K562 (cell line): ENCODE results near the gene PPP6R1. TPM values are rescaled to one million over a fixed set of nuclear protein-coding genes. Genes with fewer than 3 reads are reported as not detected.

ENCODE experiments used
- ARID2 ChIP-seq: fragments of 450-650 bp; IDR thresholded peaks from 2 replicates; pipeline ENCODE4 v1.6.1; 2017; ENCODE audit warnings: antibody characterized with exemption, mild to moderate bottlenecking
- E2F1 ChIP-seq: sonication (generic); formaldehyde crosslinking; IDR thresholded peaks from 2 replicates; pipeline ENCODE4 v1.8.1; 2023; ENCODE audit warnings: mild to moderate bottlenecking, missing genetic modification reagents, moderate library complexity
- HOXB6 ChIP-seq: fragments of 250-450 bp; sonication (Bioruptor Pico); IDR thresholded peaks from 2 replicates; pipeline ENCODE4 v1.5.1; 2022; ENCODE audit warnings: mild to moderate bottlenecking, borderline replicate concordance
- MIER1 ChIP-seq: fragments of 450-650 bp; IDR thresholded peaks from 2 replicates; pipeline ENCODE4 v1.6.1; 2016; ENCODE audit warnings: antibody characterized with exemption, mild to moderate bottlenecking, low read depth
- PCBP1 ChIP-seq: fragments of 200-400 bp; formaldehyde crosslinking; IDR thresholded peaks from 2 replicates; pipeline ENCODE4 v1.6.1; 2018; ENCODE audit warnings: mild to moderate bottlenecking, low read depth, low read length; ENCODE audit not compliant: poor library complexity, severe bottlenecking
- SIN3B ChIP-seq: fragments of 450-650 bp; IDR thresholded peaks from 2 replicates; pipeline ENCODE4 v1.6.1; 2017; ENCODE audit warnings: low read depth, mild to moderate bottlenecking, moderate library complexity
- SREBF1 ChIP-seq: fragments of 150-350 bp; IDR thresholded peaks from 2 replicates; pipeline ENCODE4 v1.6.1; 2014; ENCODE audit warnings: antibody characterized with exemption, low read depth, low read length, borderline replicate concordance
- TAF7 ChIP-seq: fragments of 450-650 bp; IDR thresholded peaks from 2 replicates; pipeline ENCODE4 v1.6.1; 2016; ENCODE audit warnings: missing genetic modification characterization, missing compliant biosample characterization
- TCFL5 ChIP-seq: fragments of 250-450 bp; sonication (Bioruptor Pico); conservative IDR thresholded peaks from 2 replicates; pipeline ENCODE4 v1.6.1; 2021; ENCODE audit warnings: mild to moderate bottlenecking, moderate library complexity, matching md5 sums
- ZBTB33 ChIP-seq: sonication (generic); formaldehyde crosslinking; IDR thresholded peaks from 2 replicates; pipeline ENCODE4 v1.8.1; 2023; ENCODE audit warnings: mild to moderate bottlenecking, missing genetic modification reagents
- ZBTB40 ChIP-seq, 2 experiments: fragments of 450-650 bp in 1 of 2; sonication (generic) in 1 of 2; formaldehyde crosslinking in 1 of 2; IDR thresholded peaks; 2 replicates each; pipeline versions ENCODE4 v1.7.1 to v1.9.0; 2016 to 2022; ENCODE audit warnings: inconsistent platforms in 1 of 2, mild to moderate bottlenecking in 1 of 2, missing genetic modification reagents in 1 of 2
- ZNF766 ChIP-seq: fragments of 200-800 bp; sonication (Bioruptor generic); conservative IDR thresholded peaks from 2 replicates; pipeline ENCODE4 v1.6.1; 2016; ENCODE audit warnings: missing genetic modification characterization, missing compliant biosample characterization
- polyA plus RNA-seq, 8 experiments: library from polyadenylated mRNA; depleted of rRNA in 4 of 8; stranded (reverse) in 5 of 8; unstranded in 3 of 8; fragments of >200 nt; fragmentation: Nextera tagmentation in 2 of 8; fragmentation: Illumina TruSeq in 1 of 8; extraction: Ambion mirVana in 2 of 8; extraction: Trizol in 1 of 8; gene quantifications; 2 replicates each; pipeline versions ENCODE4 v1.2.1 to v1.2.3, GENCODE V29; 2011 to 2014; ENCODE audit warnings: inconsistent platforms in 1 of 8, missing spikeins in 1 of 8
- total RNA-seq, 7 experiments: library from RNA; depleted of rRNA in 6 of 7; stranded (reverse); fragments of >200 nt in 6 of 7; fragmentation: Illumina TruSeq in 2 of 7; extraction: Trizol in 2 of 7; gene quantifications; 2 replicates each; pipeline versions ENCODE4 v1.2.1 to v1.2.3, GENCODE V29; 2011 to 2021; ENCODE audit warnings: low replicate concordance in 1 of 7
- TF ChIP-seq, protein P1 (sequence below): fragments of 450-650 bp; conservative IDR thresholded peaks from 2 replicates; pipeline ENCODE4 v1.6.1; 2016; ENCODE audit warnings: missing genetic modification characterization, low read depth, mild to moderate bottlenecking, missing compliant biosample characterization, moderate library complexity

PPP6R1 gene
- total and polyA plus RNA-seq, 9 of the 15 experiments (the other 6 are each of a cell fraction or from before 2014, with no cell fraction given): 0.48 to 135 (median 37.2) TPM

GRCh38 chr19:55270172-55270942, 11.5 kb upstream of the PPP6R1 start (continued):
- TF ChIP-seq, protein P1, sequence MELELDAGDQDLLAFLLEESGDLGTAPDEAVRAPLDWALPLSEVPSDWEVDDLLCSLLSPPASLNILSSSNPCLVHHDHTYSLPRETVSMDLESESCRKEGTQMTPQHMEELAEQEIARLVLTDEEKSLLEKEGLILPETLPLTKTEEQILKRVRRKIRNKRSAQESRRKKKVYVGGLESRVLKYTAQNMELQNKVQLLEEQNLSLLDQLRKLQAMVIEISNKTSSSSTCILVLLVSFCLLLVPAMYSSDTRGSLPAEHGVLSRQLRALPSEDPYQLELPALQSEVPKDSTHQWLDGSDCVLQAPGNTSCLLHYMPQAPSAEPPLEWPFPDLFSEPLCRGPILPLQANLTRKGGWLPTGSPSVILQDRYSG (tag): 0 out of 2 replicates have a peak, but pooled peaks have one; percentile 29
- TF ChIP-seq ZNF766 (CRISPR knock-in tag): peak; percentile 89
- no peak for TF ChIP-seq E2F1 (CRISPR knock-in tag)
- no peak for TF ChIP-seq ZBTB40 (IDR thresholded peaks at IDR 0.05)
- no peak for TF ChIP-seq ZBTB40 (CRISPR knock-in tag; IDR thresholded peaks at IDR 0.05)
- no peak for TF ChIP-seq SREBF1
- TF ChIP-seq SIN3B: no peak
- TF ChIP-seq HOXB6 (CRISPR knock-in tag): no peak
- peak; percentile 96 for TF ChIP-seq ZBTB33 (CRISPR knock-in tag)
- TF ChIP-seq TCFL5 (CRISPR knock-in tag): 0 out of 2 replicates have a peak, but pooled peaks have one; percentile 20
- no peak for TF ChIP-seq MIER1
- no peak for TF ChIP-seq TAF7 (tag)
- TF ChIP-seq PCBP1: no peak
- TF ChIP-seq ARID2: no peak
